Raji (cell line): ENCODE results near the gene ACTL8.

Source experiments
- POLR2A ChIP-seq: IDR thresholded peaks from 2 replicates; pipeline ENCODE4 v1.6.1; 2011; ENCODE audit warnings: low read depth, low read length, control low read depth; ENCODE audit not compliant: insufficient read depth

The ACTL8 gene

GRCh38 chr1:17729248-17729647, 25.9 kb upstream of the ACTL8 start:
- no peak for TF ChIP-seq POLR2A

- no peak for TF ChIP-seq POLR2A
These were observed 25.2 kb upstream of the ACTL8 start for GRCh38 chr1:17729909-17730308.

GRCh38 chr1:17731460-17731859, 23.7 kb upstream of the ACTL8 start:
- no peak for TF ChIP-seq POLR2A

- no peak for TF ChIP-seq POLR2A
These were observed 22.7 kb upstream of the ACTL8 start for GRCh38 chr1:17732475-17732874.

- TF ChIP-seq POLR2A: no peak
These were observed 21.5 kb upstream of the ACTL8 start for GRCh38 chr1:17733661-17734060.

GRCh38 chr1:17734609-17735008, 20.5 kb upstream of the ACTL8 start:
- TF ChIP-seq POLR2A: no peak

- TF ChIP-seq POLR2A: no peak
These were observed 19.8 kb upstream of the ACTL8 start for GRCh38 chr1:17735348-17735747.

- TF ChIP-seq POLR2A: no peak
These were observed 19.3 kb upstream of the ACTL8 start for GRCh38 chr1:17735793-17736192.

GRCh38 chr1:17736625-17737024, 18.5 kb upstream of the ACTL8 start:
- TF ChIP-seq POLR2A: no peak

- no peak for TF ChIP-seq POLR2A
These were observed 16.1 kb upstream of the ACTL8 start for GRCh38 chr1:17739050-17739449.

- TF ChIP-seq POLR2A: no peak
These were observed 14.1 kb upstream of the ACTL8 start for GRCh38 chr1:17741052-17741451.

- TF ChIP-seq POLR2A: no peak
These were observed 12.6 kb upstream of the ACTL8 start for GRCh38 chr1:17742583-17742982.

- no peak for TF ChIP-seq POLR2A
These were observed 12.0 kb upstream of the ACTL8 start for GRCh38 chr1:17743008-17743647.

- no peak for TF ChIP-seq POLR2A
These were observed 11.2 kb upstream of the ACTL8 start for GRCh38 chr1:17743925-17744324.

- no peak for TF ChIP-seq POLR2A
These were observed 10.3 kb upstream of the ACTL8 start for GRCh38 chr1:17744666-17745478.

- TF ChIP-seq POLR2A: no peak
These were observed 9.6 kb upstream of the ACTL8 start for GRCh38 chr1:17745479-17745955.
